ENCODE results near the gene POLN. TPM values are rescaled to one million over a fixed set of nuclear protein-coding genes. Genes with fewer than 3 reads are reported as not detected.

Gene POLN
- total RNA-seq, 1 experiment from 2014 or later: 3.5 TPM

DNA sequence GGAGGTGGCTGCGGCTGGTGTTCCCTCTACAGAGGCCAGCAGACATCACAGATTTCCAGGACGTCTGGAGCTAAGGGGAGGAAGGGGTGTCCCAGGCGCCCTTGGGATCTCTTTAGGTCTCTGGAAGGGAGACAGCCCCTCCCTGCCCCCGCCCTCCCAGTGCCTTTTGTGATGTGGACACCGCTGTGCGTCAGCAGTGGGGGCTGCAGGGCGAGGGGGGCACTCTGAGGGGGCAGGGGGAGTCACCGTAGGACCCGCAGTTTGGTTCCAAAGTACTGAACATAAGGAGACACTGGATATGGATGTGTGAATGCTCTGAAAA lies 45.6 kb upstream of the POLN start (continued):
- TF ChIP-seq, protein P1, sequence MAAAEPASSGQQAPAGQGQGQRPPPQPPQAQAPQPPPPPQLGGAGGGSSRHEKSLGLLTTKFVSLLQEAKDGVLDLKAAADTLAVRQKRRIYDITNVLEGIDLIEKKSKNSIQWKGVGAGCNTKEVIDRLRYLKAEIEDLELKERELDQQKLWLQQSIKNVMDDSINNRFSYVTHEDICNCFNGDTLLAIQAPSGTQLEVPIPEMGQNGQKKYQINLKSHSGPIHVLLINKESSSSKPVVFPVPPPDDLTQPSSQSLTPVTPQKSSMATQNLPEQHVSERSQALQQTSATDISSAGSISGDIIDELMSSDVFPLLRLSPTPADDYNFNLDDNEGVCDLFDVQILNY (CRISPR knock-in tag; IDR thresholded peaks at IDR 0.05): no peak

DNA sequence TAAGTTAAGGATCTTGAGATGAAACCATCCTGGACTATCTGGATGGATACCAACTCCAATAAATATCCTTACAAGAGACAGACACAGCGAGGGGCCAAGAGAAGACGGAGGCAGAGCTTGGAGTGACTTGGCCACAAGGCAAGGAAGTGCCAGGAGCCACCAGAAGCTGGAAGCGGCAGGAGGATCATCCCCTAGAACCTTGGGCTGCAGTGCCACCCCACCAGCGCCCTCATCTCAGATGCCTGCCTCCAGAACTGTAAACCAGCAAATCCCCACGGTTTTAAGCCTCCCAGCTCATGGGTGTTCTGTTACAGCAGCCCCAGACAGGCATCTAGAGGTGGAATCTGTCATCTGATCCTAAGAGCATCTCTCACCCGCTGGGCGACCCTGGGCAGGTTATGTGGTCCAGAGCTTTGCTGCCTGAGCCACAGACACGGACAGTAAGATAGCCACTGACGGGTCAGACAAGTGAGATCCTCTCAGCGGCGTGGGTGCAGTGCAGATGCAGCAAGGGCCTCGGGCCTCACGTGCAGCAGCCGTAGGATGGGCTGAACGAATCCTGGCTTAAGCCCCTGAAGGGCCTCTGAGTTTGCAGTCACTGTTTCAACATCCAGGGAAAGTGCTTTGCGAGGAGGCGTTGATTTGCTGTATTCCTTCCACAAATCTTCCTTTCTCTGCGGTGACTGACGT lies 45.1 kb upstream of the POLN start:
- H3K9me3 Mint-ChIP-seq: no peaks in the 10 kb centered on the region
- no peak overlapping the region for H3K27ac Mint-ChIP-seq

DNA sequence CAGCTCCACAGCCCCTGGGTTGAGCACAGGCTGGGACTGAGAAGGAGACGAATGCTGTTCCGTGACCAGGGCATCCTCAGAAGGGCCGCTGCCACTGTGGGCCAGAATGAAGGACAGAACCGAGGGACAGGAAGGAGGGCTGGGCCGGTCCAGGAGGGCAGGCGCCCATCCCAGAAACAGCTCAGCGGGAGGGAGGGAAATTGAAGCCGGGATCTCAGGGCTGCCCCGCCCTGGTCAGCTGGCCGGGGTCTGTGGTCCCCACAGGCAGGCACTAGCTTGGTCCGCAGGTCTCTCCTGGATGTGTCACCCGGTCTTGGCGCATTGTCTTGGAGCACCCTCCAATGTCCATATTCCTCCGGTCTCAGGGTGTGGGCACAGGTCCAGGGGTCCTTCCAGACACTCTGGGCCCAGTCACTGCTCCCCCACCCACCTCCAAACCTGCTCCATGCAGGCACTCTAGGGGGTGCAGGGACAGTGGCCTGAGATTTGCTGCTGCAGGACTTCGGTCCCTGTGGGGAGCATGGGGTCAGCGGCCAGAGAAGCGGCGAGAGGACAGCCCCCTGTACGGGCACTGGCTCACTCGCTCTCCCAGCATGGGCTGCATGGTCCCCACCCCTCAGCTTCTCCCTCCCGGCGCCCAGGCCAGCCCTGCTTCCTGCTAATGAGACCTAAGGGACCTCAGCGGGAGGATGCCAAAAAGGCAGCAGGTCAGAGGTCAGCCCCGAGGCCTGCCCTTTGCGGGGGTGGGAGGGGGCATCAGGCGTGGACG lies 43.9 kb upstream of the POLN start:
- Mint-ChIP-seq H3K36me3 (no peaks in the 10 kb centered on the region), H3K27ac (no peak overlapping the region; the same call in 1 of the 2 replicates), H3K4me3 (no peak overlapping the region), H3K27me3 (ENCODE audit: low read depth) (no peaks in the 10 kb centered on the region; the same call in 1 of the 2 replicates), H3K4me1 (no peaks in the 10 kb centered on the region; the same call in 1 of the 2 replicates), H3K9me3 (no peaks in the 10 kb centered on the region)
- ChIA-PET CTCF (interaction anchor here (1.0 to 2.4 kb wide), 4 partner anchors 17 to 156 kb away, joined by 3 to 6 read pairs (median 4); no protein-coding TSS in a partner anchor), POLR2A (no interaction called here)
- TF ChIP-seq FOXJ3 (CRISPR knock-in tag; IDR thresholded peaks at IDR 0.05; ENCODE audit: borderline replicate concordance): no peak
- no peak for TF ChIP-seq ZNF263 (CRISPR knock-in tag; IDR thresholded peaks at IDR 0.05; ENCODE audit: low read depth)
- no peak for TF ChIP-seq GABPB1 (CRISPR knock-in tag; IDR thresholded peaks at IDR 0.05)
- TF ChIP-seq ZNF138 (CRISPR knock-in tag; conservative IDR thresholded peaks at IDR 0.05): no peak
- no peak for TF ChIP-seq ZBTB21 (CRISPR knock-in tag; IDR thresholded peaks at IDR 0.05; ENCODE audit: borderline replicate concordance)
- no peak for TF ChIP-seq KAT7 (CRISPR knock-in tag; IDR thresholded peaks at IDR 0.05; ENCODE audit: borderline replicate concordance)
- TF ChIP-seq, protein P2, sequence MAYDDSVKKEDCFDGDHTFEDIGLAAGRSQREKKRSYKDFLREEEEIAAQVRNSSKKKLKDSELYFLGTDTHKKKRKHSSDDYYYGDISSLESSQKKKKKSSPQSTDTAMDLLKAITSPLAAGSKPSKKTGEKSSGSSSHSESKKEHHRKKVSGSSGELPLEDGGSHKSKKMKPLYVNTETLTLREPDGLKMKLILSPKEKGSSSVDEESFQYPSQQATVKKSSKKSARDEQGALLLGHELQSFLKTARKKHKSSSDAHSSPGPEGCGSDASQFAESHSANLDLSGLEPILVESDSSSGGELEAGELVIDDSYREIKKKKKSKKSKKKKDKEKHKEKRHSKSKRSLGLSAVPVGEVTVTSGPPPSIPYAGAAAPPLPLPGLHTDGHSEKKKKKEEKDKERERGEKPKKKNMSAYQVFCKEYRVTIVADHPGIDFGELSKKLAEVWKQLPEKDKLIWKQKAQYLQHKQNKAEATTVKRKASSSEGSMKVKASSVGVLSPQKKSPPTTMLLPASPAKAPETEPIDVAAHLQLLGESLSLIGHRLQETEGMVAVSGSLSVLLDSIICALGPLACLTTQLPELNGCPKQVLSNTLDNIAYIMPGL (CRISPR knock-in tag; IDR thresholded peaks at IDR 0.05): no peak
- TF ChIP-seq NFYB (CRISPR knock-in tag; conservative IDR thresholded peaks at IDR 0.05; ENCODE audit: low read depth): no peak
- TF ChIP-seq GRHL2 (CRISPR knock-in tag; IDR thresholded peaks at IDR 0.05; ENCODE audit: insufficient replicate concordance, severe bottlenecking): no peak
- TF ChIP-seq, protein P3, sequence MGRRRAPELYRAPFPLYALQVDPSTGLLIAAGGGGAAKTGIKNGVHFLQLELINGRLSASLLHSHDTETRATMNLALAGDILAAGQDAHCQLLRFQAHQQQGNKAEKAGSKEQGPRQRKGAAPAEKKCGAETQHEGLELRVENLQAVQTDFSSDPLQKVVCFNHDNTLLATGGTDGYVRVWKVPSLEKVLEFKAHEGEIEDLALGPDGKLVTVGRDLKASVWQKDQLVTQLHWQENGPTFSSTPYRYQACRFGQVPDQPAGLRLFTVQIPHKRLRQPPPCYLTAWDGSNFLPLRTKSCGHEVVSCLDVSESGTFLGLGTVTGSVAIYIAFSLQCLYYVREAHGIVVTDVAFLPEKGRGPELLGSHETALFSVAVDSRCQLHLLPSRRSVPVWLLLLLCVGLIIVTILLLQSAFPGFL (CRISPR knock-in tag; IDR thresholded peaks at IDR 0.05; ENCODE audit: borderline replicate concordance): no peak
- TF ChIP-seq CBFB (CRISPR knock-in tag; IDR thresholded peaks at IDR 0.05; ENCODE audit: low read depth): no peak
- no peak for TF ChIP-seq CREB1 (CRISPR knock-in tag; IDR thresholded peaks at IDR 0.05)
- no peak for ATAC-seq
- DNase-seq (ENCODE audit: low spot score): no peak

More for the DNA sequence above, 45.1 kb upstream of the POLN start:
- Mint-ChIP-seq H3K36me3 (no peaks in the 10 kb centered on the region), H3K27me3 (ENCODE audit: low read depth) (no peaks in the 10 kb centered on the region; the same call in 1 of the 2 replicates), H3K4me1 (no peaks in the 10 kb centered on the region; the same call in 1 of the 2 replicates), H3K4me3 (no peak overlapping the region)
- TF ChIP-seq, protein P4, sequence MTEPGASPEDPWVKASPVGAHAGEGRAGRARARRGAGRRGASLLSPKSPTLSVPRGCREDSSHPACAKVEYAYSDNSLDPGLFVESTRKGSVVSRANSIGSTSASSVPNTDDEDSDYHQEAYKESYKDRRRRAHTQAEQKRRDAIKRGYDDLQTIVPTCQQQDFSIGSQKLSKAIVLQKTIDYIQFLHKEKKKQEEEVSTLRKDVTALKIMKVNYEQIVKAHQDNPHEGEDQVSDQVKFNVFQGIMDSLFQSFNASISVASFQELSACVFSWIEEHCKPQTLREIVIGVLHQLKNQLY (CRISPR knock-in tag; IDR thresholded peaks at IDR 0.05): no peak
- TF ChIP-seq JUN (CRISPR knock-in tag; IDR thresholded peaks at IDR 0.05) (no peak), CREB1 (CRISPR knock-in tag; IDR thresholded peaks at IDR 0.05) (no peak)
- DNase-seq (ENCODE audit: low spot score): no peak
- no peak for ATAC-seq
- ChIA-PET POLR2A (no interaction called here), CTCF (interaction anchor here (0.8 to 2.4 kb wide), 5 partner anchors 18 to 154 kb away, joined by 3 to 6 read pairs (median 3); no protein-coding TSS in a partner anchor)

All from WTC11 (cell line).